Measurements from ENCODE around the gene SANBR. TPM values are rescaled to one million over a fixed set of nuclear protein-coding genes. Genes with fewer than 3 reads are reported as not detected.

The SANBR gene
- 9.1 TPM for polyA plus RNA-seq (2013, experiment 1 of 2)
- polyA plus RNA-seq (2013, experiment 2 of 2): 9.8 TPM

GRCh38 chr2:61065714-61066709, at the start of gene SANBR:
TSS of gene SANBR (plus strand) at chr2:61065871. CDS start at chr2:61070351, 4,480 bp downstream.
- WGBS (ENCODE audit: extremely low coverage, insufficient coverage, low lambda C conversion rate): no CpG with 5 or more reads among the region's 112 CpGs
- peak within 1 kb of the TSS; percentile 88 for H3K27ac ChIP-seq (ENCODE audit: low read depth, low read length)

DNA sequence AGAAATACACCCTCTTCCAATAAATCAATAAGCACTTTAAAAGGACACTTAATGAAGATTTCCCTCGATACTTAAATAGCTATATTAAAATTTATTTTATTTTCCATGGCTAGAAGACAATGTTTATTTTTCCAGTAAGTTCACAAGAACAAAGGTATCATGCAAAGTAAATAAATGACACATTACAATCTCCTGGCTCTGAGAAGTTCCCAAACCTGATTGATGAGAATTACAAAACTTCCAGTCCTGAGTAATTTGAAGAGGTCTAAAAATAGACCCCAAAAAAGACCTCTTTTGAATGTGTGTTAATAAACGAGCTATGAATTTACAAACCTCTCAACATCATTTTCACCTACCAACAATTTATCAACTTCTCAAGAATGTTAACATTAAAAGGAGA, 49.7 kb upstream of the SANBR start:
- H3K4me3 ChIP-seq (ENCODE audit: low read length): no peak overlapping the region
- no peaks in the 10 kb centered on the region for H3K36me3 ChIP-seq (ENCODE audit: control insufficient read depth, insufficient read depth, low read length)
- H3K4me2 ChIP-seq (ENCODE audit: low read length): no peak overlapping the region
- no peak overlapping the region for H3K56ac ChIP-seq (ENCODE audit: low read length)
- no peak overlapping the region for H2BK15ac ChIP-seq (replicated peaks; ENCODE audit: low read depth)
- no peak for DNase-seq
- H3K27me3 ChIP-seq (ENCODE audit: insufficient read depth, low read length, poor library complexity): no peaks in the 10 kb centered on the region
- H3K23ac ChIP-seq (ENCODE audit: low read length): no peak overlapping the region
- no peak overlapping the region for H4K8ac ChIP-seq (ENCODE audit: low read depth, low read length)
- H4K5ac ChIP-seq (ENCODE audit: low read length): no peak overlapping the region
- no peak overlapping the region for H2AK5ac ChIP-seq (ENCODE audit: low read length)
- WGBS (ENCODE audit: extremely low coverage, insufficient coverage, low lambda C conversion rate): 100% methylated on average over 1 of the region's 2 CpGs
- H3K9ac ChIP-seq (ENCODE audit: low read length): no peak overlapping the region
- H3K18ac ChIP-seq (ENCODE audit: low read length): no peak overlapping the region
- H3K79me1 ChIP-seq (ENCODE audit: low read length): no peaks in the 10 kb centered on the region
- no peak overlapping the region for H3K27ac ChIP-seq (ENCODE audit: low read depth, low read length)
- no peak overlapping the region for H2BK120ac ChIP-seq (ENCODE audit: low read depth, low read length)
- no peaks in the 10 kb centered on the region for H3K4me1 ChIP-seq (ENCODE audit: control insufficient read depth, low read depth, low read length)
- peaks cover 8% of the 10 kb centered on the region for H3K79me2 ChIP-seq (ENCODE audit: control insufficient read depth, insufficient read depth, low read length)
- no peak overlapping the region for H3K4ac ChIP-seq (ENCODE audit: low read depth, low read length)
- H2BK5ac ChIP-seq (ENCODE audit: low read length): no peak overlapping the region

More at GRCh38 chr2:61065714-61066709, at the start of gene SANBR:
- Histone ChIP-seq H3K4me1 (ENCODE audit: control insufficient read depth, low read depth, low read length) (no peaks in the 10 kb centered on the region), H4K5ac (ENCODE audit: low read length) (no peak within 1 kb of the TSS), H4K8ac (ENCODE audit: low read depth, low read length) (no peak within 1 kb of the TSS), H3K4me3 (ENCODE audit: low read length) (peak within 1 kb of the TSS; percentile 85), H3K4me2 (ENCODE audit: low read length) (peak within 1 kb of the TSS; percentile 61), H2BK120ac (ENCODE audit: low read depth, low read length) (peak within 1 kb of the TSS; percentile 15), H3K79me1 (ENCODE audit: low read length) (peaks cover 4% of the 10 kb centered on the region), H3K9ac (ENCODE audit: low read length) (peak within 1 kb of the TSS; percentile 89), H3K18ac (ENCODE audit: low read length) (peak within 1 kb of the TSS; percentile 63), H2BK5ac (ENCODE audit: low read length) (peak within 1 kb of the TSS; percentile 48), H3K56ac (ENCODE audit: low read length) (peak within 1 kb of the TSS; percentile 94), H3K79me2 (ENCODE audit: control insufficient read depth, insufficient read depth, low read length) (peaks cover 2% of the 10 kb centered on the region), H3K36me3 (ENCODE audit: control insufficient read depth, insufficient read depth, low read length) (no peaks in the 10 kb centered on the region), H3K4ac (ENCODE audit: low read depth, low read length) (peak within 1 kb of the TSS; percentile 97), H3K27me3 (ENCODE audit: insufficient read depth, low read length, poor library complexity) (no peaks in the 10 kb centered on the region), H2BK15ac (replicated peaks; ENCODE audit: low read depth) (no peak within 1 kb of the TSS), H3K23ac (ENCODE audit: low read length) (peak within 1 kb of the TSS; percentile 85), H2AK5ac (ENCODE audit: low read length) (no peak within 1 kb of the TSS)
- DNase-seq: peak; percentile 98

DNA sequence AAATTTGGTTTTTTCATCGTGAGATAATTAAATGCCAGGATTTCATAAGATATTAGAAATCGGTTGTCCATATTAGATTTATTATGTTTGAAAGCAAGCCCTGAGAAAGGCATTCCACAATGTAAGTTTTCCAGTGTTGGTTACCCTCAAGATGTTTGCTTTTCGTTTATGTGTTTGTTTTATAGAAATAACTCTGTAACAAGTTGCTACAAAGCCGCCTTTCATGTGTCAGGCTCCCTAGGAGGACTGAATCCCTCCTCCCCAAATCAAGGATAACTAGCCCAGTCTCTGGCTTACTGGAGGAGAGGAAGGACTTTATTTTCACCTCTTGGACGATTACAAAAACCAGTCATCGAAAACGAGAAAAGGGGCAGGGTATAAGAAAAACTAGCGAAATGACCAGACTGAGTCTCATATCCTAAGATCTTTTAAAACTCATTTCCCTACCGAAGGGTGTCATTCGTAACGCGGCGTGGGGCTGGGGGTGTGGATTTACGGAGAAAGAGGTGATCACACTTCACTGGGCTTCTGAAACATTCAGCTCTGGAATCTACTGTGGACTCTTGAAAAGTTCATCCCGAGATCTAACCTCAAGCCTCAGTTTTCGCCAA, 49.2 kb upstream of the SANBR start:
- Histone ChIP-seq H3K23ac (ENCODE audit: low read length) (no peak overlapping the region), H3K18ac (ENCODE audit: low read length) (no peak overlapping the region), H3K56ac (ENCODE audit: low read length) (peak overlapping the region; percentile 98), H2BK5ac (ENCODE audit: low read length) (no peak overlapping the region), H2AK5ac (ENCODE audit: low read length) (no peak overlapping the region), H3K4ac (ENCODE audit: low read depth, low read length) (no peak overlapping the region), H3K27ac (ENCODE audit: low read depth, low read length) (peak overlapping the region; percentile 92), H3K4me2 (ENCODE audit: low read length) (peak overlapping the region; percentile 59), H3K79me1 (ENCODE audit: low read length) (peaks cover 3% of the 10 kb centered on the region), H4K5ac (ENCODE audit: low read length) (no peak overlapping the region), H3K4me1 (ENCODE audit: control insufficient read depth, low read depth, low read length) (no peaks in the 10 kb centered on the region), H3K27me3 (ENCODE audit: insufficient read depth, low read length, poor library complexity) (no peaks in the 10 kb centered on the region), H4K8ac (ENCODE audit: low read depth, low read length) (no peak overlapping the region), H3K4me3 (ENCODE audit: low read length) (peak overlapping the region; percentile 97), H2BK120ac (ENCODE audit: low read depth, low read length) (no peak overlapping the region), H3K36me3 (ENCODE audit: control insufficient read depth, insufficient read depth, low read length) (no peaks in the 10 kb centered on the region), H2BK15ac (replicated peaks; ENCODE audit: low read depth) (no peak overlapping the region), H3K79me2 (ENCODE audit: control insufficient read depth, insufficient read depth, low read length) (peaks cover 11% of the 10 kb centered on the region), H3K9ac (ENCODE audit: low read length) (peak overlapping the region; percentile 94)
- DNase-seq: peak; percentile 20
- no CpG with 5 or more reads among the region's 16 CpGs for WGBS (ENCODE audit: extremely low coverage, insufficient coverage, low lambda C conversion rate)

DNA sequence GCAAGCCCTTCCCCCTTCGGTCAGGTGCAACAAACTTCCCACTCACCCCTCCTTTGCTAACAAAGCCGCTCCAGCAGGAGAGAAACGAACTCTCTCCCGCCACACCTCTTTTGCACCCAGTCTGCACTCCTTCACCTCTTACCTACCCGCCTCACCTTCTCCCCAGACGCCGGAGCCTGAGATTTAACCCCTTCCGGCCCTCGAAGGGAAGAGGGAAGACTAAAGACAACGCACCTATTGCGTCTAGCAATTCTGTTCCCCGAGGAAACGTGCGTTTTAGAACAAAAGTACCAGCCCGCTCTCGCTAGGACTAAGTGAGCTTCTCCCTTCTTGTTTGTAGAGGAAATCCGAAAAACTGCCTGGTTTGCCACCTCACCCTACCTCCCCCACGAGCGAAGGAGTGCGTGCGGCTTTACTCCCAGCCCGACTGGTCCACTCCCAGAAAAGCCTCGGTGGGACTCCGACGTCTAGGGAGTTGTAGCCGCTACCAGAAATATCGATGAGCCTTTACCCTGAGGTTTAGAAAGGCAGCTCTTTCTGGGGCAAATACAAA, 48.6 kb upstream of the SANBR start:
- H3K23ac ChIP-seq (ENCODE audit: low read length): no peak overlapping the region
- H3K79me2 ChIP-seq (ENCODE audit: control insufficient read depth, insufficient read depth, low read length): peaks cover 11% of the 10 kb centered on the region
- no peak overlapping the region for H2AK5ac ChIP-seq (ENCODE audit: low read length)
- peak overlapping the region; percentile 97 for H3K4me3 ChIP-seq (ENCODE audit: low read length)
- H4K5ac ChIP-seq (ENCODE audit: low read length): no peak overlapping the region
- H2BK15ac ChIP-seq (replicated peaks; ENCODE audit: low read depth): no peak overlapping the region
- DNase-seq: peak; percentile 95
- peak overlapping the region; percentile 92 for H3K27ac ChIP-seq (ENCODE audit: low read depth, low read length)
- no peaks in the 10 kb centered on the region for H3K36me3 ChIP-seq (ENCODE audit: control insufficient read depth, insufficient read depth, low read length)
- peak overlapping the region; percentile 98 for H3K56ac ChIP-seq (ENCODE audit: low read length)
- no peaks in the 10 kb centered on the region for H3K27me3 ChIP-seq (ENCODE audit: insufficient read depth, low read length, poor library complexity)
- no peaks in the 10 kb centered on the region for H3K4me1 ChIP-seq (ENCODE audit: control insufficient read depth, low read depth, low read length)
- H4K8ac ChIP-seq (ENCODE audit: low read depth, low read length): no peak overlapping the region
- H3K4ac ChIP-seq (ENCODE audit: low read depth, low read length): no peak overlapping the region
- peaks cover 3% of the 10 kb centered on the region for H3K79me1 ChIP-seq (ENCODE audit: low read length)
- H2BK120ac ChIP-seq (ENCODE audit: low read depth, low read length): no peak overlapping the region
- H2BK5ac ChIP-seq (ENCODE audit: low read length): peak overlapping the region; percentile 64
- H3K18ac ChIP-seq (ENCODE audit: low read length): peak overlapping the region; percentile 12
- H3K4me2 ChIP-seq (ENCODE audit: low read length): peak overlapping the region; percentile 95
- H3K9ac ChIP-seq (ENCODE audit: low read length): peak overlapping the region; percentile 94
- no CpG with 5 or more reads among the region's 27 CpGs for WGBS (ENCODE audit: extremely low coverage, insufficient coverage, low lambda C conversion rate)

GRCh38 chr2:61017556-61018317, 47.9 kb upstream of the SANBR start, which contains the start of the genes PEX13 and PUS10:
TSS of gene PEX13 (plus strand) at chr2:61017720. CDS start at chr2:61017760, 40 bp downstream.
TSS of gene PUS10 (minus strand) at chr2:61018255. CDS start at chr2:61011890, 6,365 bp downstream.
- peak; percentile 90 for DNase-seq
- Histone ChIP-seq H3K4ac (ENCODE audit: low read depth, low read length) (no peak within 1 kb of the TSS), H3K79me2 (ENCODE audit: control insufficient read depth, insufficient read depth, low read length) (peaks cover 11% of the 10 kb centered on the region), H2BK120ac (ENCODE audit: low read depth, low read length) (no peak within 1 kb of the TSS), H3K4me1 (ENCODE audit: control insufficient read depth, low read depth, low read length) (no peaks in the 10 kb centered on the region), H3K9ac (ENCODE audit: low read length) (peak within 1 kb of the TSS; percentile 94), H3K27ac (ENCODE audit: low read depth, low read length) (peak within 1 kb of the TSS; percentile 92), H3K36me3 (ENCODE audit: control insufficient read depth, insufficient read depth, low read length) (no peaks in the 10 kb centered on the region), H2BK15ac (replicated peaks; ENCODE audit: low read depth) (no peak within 1 kb of the TSS), H3K79me1 (ENCODE audit: low read length) (peaks cover 3% of the 10 kb centered on the region), H3K27me3 (ENCODE audit: insufficient read depth, low read length, poor library complexity) (no peaks in the 10 kb centered on the region), H2BK5ac (ENCODE audit: low read length) (peak within 1 kb of the TSS; percentile 64), H3K4me2 (ENCODE audit: low read length) (peak within 1 kb of the TSS; percentile 95), H3K18ac (ENCODE audit: low read length) (peak within 1 kb of the TSS; percentile 12), H3K23ac (ENCODE audit: low read length) (no peak within 1 kb of the TSS), H4K8ac (ENCODE audit: low read depth, low read length) (no peak within 1 kb of the TSS), H3K56ac (ENCODE audit: low read length) (peak within 1 kb of the TSS; percentile 98), H3K4me3 (ENCODE audit: low read length) (peak within 1 kb of the TSS; percentile 97), H2AK5ac (ENCODE audit: low read length) (no peak within 1 kb of the TSS), H4K5ac (ENCODE audit: low read length) (no peak within 1 kb of the TSS)
- WGBS (ENCODE audit: extremely low coverage, insufficient coverage, low lambda C conversion rate): no CpG with 5 or more reads among the region's 39 CpGs
